HG02852 (cell line): ENCODE results near the gene NFKBIA.
A peak's percentile ranks its signal among the peaks of the same experiment; 100 is the strongest.
"Not testable (repeated sequence)": the region's sequence is repeated elsewhere in the genome, so short reads cannot be mapped to it uniquely, and the experiment has no call there.

Experiments
- ATAC-seq: cut with Tn5 transposase; IDR thresholded peaks from one replicate; pipeline ENCODE4 v1.9.1; 2021; ENCODE audit warnings: mild to moderate bottlenecking, moderate library complexity; ENCODE audit not compliant: unreplicated experiment

Gene NFKBIA

DNA sequence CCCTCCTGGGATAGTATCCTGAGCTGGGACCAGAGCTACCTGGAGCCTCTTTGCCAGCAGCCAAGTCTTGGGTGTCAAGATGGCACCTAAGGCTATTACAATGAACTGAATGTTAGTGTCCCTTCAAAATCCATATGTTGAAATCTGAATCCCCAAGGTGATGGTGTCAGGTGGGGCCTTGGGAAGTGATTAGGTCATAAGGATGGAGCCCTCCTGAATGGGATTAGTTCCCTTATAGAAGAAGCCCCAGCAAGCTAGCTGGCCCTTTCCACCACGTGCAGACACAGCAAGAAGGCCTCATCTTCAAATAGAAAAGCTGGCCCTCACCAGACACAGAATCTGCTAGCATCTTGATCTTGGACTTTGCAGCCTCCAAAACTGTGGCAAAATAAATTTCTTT, 12.4 kb downstream of the NFKBIA start:
- no peak for ATAC-seq

DNA sequence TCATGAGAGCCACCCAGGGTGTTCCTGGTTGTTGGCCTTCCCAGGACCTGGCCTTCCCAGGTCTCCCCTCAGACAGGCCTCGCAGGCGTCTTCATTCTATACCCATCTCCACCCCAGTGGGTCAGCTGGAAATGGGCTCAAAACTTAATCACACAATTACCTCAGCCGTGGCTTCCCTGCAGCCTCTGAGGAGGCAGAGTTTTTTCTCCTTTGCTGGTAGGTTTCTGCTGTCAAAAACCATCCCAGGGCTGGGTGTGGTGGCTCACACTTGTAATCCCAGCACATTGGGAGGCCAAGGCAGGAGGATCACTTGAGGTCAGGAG, 13.2 kb downstream of the NFKBIA start:
- no peak for ATAC-seq

DNA sequence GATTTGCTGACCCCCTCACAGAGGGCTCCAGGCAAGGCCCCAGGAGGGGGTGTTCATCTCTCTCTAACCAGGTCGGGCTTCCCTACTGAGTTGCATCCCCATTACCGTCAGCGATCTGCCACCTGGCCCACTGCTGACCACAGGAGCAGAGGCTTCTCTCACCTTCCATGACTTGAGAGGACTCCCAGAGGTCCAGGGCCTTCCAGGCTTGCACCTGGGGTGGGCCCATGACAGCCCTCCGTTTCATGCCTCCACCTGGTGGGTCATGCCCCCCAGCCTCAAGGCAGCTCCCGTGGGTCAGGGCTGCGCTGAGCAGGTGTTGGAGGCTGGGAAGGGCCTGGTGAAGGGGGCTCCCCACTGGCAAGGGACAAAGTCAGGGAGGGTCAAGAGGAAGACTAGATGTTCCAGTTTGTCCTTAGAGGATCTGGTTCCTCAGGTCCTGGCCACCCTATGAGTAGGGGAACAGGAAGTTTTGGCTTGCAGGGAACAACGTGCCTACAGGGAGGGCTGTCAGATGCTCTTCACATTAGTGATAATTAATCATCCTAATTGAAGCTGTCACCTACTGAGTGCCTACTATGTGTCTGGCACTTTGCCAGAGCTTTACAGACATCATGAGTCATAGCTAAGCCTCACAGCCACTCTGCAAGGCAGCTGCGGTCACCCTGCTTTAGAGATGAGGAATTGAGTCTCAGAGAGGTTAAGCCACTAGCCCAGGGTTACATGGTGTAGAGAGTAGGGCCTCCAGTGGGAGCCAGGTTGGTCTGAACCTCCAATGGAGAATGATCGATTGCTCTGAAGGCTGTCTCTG, 13.8 kb downstream of the NFKBIA start:
- peak; percentile 80 for ATAC-seq

DNA sequence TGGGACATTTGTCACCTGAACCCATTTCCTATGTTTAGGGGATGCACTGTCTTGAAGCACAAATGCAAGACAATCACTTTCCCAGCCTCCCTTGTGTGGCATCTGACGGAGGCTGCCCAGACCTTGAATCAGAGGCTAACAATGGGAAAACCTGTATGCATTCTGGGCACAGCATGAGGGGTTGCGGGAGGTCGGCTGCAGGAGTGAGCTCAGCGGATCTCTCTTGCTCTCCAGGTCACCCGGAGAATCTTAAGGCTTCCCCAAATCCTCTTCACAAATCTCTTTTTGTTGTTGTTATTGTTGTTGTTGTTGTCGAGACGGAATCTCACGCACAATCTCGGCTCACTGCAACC, 15.3 kb downstream of the NFKBIA start:
- ATAC-seq: no peak

DNA sequence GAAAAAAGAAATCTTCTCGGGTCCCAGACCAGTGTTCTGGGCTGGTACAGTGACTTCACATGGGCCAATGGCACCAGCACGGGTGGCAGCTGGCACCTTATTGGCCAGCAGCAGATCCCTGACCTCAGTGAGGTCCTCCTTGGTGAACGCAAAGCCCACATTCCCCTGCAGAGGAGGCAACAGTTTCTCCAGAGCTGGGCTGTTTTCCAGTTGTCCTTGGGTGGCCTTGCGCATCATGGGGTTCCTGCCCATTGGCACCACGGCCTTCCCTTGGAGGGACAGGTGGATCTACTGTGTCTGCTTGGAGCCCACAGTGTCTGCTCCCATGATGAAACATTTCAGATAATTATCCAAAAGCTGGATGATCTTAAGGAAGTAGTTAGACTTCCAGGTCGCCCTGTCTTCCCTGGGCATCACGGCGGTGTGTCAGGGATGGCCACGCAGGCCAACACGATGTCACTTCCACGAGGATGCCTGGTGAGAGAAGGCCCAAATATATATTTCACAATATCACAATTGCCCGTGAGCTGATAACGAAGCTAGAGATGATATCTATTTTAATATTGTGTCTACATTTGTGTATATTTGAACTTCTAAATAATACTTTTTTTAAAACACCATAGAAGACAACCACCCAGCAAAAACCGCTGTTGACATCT, 15.8 kb downstream of the NFKBIA start:
- no peak for ATAC-seq

DNA sequence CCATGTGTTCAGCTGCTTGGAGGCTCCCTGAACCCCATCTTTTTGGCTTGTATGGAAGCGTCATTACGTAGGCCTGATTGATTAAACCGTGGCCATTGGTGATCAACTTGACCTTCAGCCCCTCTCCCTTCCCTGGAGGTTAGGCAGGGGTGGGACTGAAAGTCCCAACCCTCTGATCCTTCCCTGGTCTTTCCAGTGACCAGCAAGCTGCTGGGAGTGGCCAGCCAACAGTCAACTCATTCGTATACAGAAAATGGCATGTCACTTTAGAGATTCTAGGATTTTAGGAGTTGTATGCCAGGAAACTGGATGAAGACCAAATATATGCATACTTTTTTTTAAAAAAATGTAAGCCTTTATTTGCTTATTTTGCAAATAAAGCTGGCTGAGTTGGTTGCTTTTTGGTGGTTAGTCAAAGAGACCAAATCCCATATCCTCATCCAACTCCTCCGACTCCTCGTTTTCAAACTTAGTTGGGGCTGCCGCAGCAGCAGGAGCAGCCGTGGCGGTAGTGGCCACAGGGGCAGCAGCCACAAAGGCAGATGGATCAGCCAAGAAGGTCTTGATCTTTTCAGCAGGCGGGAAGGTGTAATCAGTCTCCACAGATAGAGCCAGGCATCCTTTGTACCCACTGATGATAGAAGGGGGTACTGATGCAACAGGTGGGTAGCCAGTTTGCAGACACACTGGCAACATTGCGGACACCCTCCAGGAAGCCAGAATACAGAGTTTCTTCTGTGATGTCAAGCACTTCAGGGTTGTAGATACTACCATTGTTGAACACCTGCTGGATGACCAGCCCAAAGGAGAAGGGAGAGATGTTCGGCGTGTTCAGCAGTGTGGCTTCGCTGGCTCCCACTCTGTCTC, 16.6 kb downstream of the NFKBIA start:
- ATAC-seq: no peak

DNA sequence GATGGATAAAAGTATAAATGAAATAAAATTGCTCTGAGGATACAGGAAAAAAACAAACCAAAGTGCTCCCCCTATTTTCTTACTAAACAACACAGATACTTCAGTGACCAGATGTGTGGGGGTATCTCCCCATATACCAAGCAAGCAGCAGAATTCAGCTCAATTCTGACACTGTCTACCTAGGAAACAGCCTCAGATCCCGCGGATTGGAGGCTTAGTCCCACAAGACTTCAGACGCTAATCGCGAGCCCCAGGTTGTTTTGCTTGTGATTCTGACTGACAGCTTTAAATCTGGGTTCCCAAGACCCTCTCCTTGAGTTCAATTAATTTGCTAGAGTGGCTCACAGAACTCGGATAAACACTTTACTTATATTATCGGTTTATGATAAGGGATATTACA, 17.3 kb downstream of the NFKBIA start:
- ATAC-seq: no peak

DNA sequence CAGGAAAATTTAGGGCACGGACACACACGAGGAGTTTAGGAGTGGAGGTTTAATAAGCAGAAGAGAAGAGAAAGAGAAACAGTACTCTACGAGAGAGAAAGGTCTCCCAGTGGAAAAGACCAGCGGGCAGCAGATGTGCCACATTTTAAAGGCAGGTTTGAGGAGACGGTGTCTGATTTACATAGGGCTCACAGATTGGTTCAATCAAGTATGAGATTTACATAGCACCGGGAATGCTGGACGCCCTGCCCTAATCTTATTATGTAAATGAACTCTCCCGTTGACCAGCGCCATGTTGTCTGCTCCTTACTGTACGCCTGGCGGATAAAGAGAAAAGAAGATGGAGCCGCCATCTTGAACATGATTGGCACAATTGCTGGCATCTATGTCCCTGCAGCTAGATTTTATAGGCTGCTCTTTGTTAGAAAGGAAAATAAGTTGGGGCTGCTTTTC, 17.9 kb downstream of the NFKBIA start:
- no peak for ATAC-seq

DNA sequence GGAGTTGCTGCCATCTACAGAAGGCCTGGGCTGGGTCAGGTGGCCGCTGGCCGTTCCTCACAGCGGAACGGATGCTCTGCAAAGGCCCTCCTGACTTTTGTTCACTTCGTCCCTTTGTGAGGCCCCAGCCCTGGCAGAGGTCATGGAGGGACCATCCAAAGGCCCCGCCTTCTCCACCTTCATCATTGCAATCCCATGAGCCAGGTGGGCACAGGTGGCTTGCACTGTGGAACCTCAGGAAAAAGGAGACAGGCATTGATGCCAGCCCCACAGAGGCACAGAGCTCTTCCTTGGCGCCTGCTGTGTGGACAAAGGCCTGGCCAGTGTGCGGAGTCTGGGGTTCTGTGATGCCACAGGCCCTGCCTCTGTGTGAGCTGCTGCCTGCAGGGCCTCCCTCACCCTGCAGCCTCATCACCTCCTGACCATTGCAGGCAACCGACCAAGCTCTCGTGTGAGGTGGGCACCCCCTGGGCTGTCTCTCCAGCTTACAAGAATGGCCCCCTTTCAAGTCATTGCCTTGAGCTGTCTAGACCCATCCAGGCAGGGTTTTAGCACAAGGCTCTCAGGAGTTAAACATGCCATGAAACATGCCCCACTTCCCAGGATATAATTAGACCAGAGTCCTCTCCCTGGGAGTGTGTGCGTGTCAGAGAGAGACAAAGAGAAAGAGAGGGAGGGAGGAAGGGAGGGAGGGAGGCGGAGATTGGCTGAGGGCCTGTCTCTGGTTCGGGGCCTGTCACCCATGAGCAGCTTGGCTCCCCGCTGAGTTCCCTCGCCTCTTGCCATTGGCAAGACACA, 19.3 kb downstream of the NFKBIA start:
- no peak for ATAC-seq

DNA sequence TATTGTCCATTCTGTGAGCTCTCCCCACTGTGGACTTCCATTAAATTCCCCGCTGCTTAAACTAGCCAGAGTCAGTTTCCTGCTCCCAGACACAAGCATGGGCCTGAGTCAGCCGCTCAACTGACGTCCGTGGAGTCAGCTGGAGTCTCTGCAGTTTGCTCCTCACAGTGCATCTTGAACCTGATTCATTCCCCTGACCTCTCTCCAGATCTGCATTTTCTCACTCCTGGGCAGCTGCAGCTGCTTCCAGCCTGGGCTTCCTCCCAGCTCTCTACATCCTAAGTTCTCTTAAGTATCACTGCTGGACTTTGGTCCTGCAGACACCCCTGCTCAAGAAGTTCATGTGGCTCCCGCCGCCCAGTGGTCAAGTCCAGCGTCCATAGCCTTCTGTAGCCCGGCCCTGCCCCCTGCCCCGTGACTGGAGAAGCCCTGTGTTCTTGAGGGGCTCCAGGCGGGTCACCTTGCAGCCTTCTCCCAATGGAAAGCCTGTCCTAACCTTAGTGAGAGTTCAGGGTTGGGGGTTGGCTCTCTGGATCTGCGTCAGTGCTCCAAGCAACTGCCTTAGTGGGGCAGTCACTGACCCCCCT, 20.0 kb downstream of the NFKBIA start:
- no peak for ATAC-seq

DNA sequence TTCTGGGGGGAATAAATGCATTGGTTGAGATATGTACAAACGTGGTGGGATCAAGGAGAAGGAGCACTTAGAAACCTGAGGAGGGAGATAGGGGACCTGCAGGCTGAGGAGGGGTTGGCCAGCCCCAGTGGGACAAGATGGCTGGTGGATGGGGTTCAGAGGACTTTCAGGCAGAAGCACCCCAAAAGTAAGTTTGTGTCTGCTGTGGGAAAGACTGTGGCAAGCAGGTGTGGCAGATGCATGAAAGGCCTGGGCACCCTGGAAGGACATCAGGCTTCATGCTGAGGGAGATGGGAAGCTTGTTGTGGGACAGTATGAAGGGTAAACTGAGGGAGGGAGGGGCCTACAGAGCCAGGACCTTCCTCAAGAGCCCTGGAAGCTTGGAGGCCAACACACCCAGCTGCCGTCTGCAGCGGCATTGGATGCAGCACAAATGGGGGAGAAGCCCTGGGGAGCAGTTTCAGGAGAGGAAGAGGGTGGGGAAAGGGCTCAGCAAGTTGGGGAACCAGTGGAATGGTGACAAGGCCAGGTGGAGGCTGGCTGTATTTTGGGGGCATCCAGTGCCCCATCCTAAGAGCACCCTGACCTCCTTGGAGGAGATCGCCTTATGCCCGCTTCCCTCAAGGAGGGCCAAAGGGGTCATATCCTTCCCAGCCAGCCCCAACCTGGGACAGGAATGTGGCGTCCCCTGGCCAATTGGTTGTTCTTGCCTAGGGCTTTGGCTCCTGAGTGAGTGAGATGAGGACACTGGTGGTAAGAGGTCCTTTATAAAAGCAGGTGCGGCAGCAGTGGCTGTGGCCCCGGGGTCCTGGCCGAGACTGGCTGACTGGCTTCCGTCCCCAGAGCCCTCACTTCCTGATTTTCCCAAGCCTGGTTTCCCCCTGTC, 20.7 kb downstream of the NFKBIA start:
- no peak for ATAC-seq

DNA sequence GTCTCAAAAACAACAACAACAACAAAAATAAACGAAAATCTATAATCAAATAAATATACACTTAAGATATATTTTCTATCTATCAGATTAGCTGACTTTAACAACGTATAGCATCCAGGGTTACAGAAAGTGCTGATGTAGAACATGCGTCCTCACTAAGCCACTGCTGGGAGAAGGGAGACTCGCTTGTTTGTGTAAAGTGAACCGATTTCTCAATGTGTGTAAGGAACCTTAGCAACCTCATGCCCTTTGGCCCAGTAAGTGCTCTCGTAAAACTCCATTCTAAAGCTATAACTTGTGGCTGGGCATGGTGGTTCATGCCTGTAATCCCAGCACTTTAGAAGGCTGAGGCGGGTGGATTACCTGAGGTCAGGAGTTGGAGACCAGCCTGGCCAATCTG, 23.8 kb downstream of the NFKBIA start:
- ATAC-seq: no peak

DNA sequence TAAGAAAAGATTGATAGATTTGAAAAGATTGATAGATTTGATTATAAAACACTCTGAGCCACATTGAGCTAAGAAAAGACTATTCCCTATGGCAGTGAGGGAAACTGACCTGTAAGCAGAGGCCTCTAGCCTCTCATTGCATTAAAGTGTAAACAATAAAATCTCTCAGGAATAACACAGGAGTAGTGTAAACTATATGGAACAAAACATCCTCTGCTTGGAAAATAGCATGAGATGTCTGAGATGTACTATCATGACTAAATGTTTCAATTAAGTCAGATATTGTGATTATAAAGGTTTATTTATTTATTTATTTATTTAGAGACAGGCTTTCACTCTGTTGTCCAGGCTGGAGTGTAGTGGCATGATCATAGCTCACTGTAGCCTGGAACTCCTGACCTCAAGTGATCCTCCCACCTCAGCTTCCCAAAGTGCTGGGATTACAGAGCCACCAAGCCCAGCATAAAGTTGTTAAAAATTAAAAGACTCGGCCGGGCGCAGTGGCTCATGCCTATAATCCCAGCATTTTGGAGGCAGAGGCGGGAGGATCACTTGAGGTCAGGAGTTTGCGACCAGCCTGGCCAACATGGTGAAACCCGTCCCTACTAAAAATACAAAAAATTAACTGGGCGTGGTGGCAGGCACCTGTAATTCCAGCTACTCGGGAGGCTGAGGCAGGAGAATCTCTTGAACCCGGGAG, 25.2 kb downstream of the NFKBIA start:
- ATAC-seq: not testable (repeated sequence)

DNA sequence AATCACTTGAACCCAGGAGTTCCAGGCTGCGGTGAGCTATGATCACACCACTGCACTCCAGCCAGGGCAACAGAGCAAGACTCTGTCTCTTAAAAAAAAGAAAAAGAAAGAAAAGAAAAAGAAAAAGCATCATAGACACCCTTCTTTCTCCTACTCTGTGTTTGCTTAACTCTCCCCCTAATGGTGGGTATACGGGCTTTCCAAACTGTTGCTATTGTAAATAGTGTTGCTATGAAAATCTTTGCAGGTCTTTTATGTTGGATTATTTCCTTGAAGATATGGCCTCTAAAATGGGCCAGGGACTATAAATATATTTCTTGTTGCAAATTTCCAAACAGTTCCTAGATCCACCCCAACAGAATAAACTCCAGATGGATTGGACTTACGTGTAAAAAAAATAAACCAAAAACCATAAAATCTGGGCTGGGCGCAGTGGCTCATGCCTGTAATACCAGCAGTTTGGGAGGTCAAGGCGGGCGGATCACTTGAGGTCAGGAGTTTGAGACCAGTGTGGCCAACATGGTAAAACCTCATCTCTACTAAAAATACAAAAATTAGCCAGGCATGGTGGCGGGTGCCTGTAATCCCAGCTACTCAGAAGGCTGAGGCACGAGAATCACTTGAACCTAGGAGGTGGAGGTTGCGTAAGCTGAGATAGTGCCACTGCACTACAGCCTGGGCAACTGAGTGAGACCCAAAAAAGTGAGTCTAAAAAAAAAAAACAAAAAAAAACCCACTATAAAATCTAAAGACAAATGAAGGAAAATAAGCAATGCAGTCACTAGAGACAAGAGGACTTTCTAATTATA, 25.9 kb downstream of the NFKBIA start:
- no peak for ATAC-seq

DNA sequence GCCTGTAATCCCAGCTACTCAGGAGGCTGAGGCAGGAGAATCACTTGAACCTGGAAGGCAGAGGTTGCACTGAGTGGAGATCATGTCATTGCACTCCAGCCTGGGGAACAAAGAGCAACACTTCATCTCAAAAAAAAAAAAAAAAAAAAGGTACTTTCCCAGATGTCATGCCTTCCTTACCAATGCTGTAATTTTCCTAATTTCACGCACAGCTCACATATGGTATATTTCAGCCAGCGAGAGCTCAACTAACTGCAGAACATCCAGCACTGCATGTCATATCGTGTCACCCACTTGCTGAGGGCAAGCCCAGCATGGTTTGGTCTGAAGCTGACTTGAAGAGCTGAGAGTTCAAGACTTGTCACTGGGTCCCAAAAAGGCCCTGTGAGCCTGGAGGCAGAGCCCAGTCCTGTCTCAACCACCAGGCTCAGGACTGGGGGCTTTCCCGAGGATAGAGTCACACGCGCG, 29.0 kb downstream of the NFKBIA start:
- no peak for ATAC-seq

DNA sequence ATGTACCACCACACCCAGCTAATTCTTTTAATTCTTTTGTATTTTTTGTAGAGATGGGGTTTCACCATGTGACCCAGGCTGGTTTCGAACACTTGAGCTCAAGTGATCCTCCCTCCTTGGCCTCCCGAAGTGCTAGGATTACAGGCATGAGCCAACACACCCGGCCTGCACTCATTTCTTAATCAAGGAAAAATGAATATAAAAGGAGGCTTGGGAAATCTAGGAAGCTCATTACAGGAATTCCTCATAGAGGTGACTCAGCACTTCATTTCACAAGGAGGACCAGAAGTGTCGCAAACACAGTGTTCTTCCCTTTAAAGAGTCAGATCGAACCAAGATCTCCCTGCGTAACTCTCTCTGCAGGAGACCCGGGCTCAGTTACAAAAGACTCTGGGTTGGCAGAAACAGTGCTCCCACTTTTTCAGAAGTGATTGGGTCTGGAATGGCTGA, 30.3 kb downstream of the NFKBIA start:
- no peak for ATAC-seq

DNA sequence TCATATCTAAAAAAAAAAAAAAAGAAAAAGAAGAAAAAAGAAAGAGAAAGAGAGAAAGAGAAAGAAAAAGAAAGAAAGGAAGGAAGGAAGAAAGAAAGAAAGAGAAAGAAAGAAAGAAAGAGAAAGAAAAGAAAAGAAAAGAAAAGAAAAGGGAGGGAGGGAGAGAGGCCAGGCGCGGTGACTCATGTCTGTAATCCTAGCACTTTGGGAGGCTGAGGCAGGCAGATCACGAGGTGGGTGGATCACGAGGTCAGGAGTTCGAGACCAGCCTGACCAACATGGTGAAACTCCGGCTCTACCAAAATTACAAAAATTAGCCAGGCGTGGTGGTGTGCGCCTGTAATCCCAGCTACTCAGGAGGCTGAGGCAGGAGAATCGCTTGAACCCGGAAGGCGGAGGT, 31.3 kb downstream of the NFKBIA start:
- not testable (repeated sequence) for ATAC-seq

DNA sequence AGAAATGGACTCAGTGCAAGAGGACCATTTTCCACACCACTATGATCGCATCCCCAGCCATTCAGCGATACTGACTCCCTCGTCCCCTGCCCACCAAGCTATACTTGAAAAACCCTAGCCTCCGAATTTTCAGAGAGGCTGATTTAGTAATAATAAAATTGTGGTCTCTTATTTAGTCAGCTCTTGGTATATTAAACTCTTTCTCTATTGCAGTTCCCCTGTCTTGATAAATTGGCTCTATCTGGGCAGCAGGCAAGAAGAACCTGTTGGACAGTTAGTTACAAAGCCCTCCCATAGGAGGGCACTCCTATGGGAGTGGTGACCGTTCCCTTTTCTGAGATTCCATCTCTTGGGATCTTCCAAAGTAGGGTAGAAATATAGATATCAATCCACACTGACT, 33.6 kb downstream of the NFKBIA start:
- no peak for ATAC-seq
